Stimulated activated CD8-positive, alpha-beta memory T cell treated with anti-CD3 and anti-CD28 coated beads, Interleukin-15, amount 100 ng/mL, for 4 hours (primary cell): ENCODE data around the gene AMT.
A peak's percentile ranks its signal among the peaks of the same experiment; 100 is the strongest.
"Not testable (repeated sequence)": the region's sequence is repeated elsewhere in the genome, so short reads cannot be mapped to it uniquely, and the experiment has no call there.

Experiments
- DNase-seq, 2 donors: peaks; one replicate each; pipeline ENCODE4 v3.0.0-alpha.2; 2020; ENCODE audit warnings: low read depth in 2 of 2

The AMT gene

GRCh38 chr3:49424816-49425215, 2.5 kb upstream of the AMT start:
- DNase-seq: no peak

GRCh38 chr3:49421890-49422378, 339 bp downstream of the AMT start:
- no peak for DNase-seq

GRCh38 chr3:49417516-49418120, 4.7 kb downstream of the AMT start:
- DNase-seq: no peak

- DNase-seq: no peak
These were observed 5.4 kb downstream of the AMT start for GRCh38 chr3:49416867-49417266.

- DNase-seq: peak; percentile 23 to 56
These were observed 6.2 kb downstream of the AMT start for GRCh38 chr3:49415931-49416601.

DNA sequence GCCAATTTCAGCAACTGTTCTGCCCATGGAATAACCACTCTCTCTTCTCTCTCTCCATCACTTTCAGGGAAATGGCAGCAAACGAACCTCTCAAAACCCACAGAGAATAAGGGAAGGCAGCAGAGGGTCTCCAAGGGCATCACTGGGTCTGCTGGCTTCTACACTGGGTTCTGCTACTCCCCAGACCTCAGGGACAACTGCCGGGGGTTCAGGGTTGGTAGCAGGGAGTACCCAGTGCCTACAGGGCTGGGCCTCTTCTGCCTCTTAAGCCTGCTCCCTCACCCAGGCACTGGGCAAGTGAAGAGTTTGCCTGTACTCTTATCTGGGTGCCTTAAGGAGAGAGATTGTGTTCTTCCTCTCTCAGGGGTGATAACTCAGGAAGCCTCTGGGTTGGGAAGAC, 7.5 kb downstream of the AMT start:
- no peak for DNase-seq

- no peak for DNase-seq
These were observed 8.9 kb downstream of the AMT start for GRCh38 chr3:49413338-49413734.

DNA sequence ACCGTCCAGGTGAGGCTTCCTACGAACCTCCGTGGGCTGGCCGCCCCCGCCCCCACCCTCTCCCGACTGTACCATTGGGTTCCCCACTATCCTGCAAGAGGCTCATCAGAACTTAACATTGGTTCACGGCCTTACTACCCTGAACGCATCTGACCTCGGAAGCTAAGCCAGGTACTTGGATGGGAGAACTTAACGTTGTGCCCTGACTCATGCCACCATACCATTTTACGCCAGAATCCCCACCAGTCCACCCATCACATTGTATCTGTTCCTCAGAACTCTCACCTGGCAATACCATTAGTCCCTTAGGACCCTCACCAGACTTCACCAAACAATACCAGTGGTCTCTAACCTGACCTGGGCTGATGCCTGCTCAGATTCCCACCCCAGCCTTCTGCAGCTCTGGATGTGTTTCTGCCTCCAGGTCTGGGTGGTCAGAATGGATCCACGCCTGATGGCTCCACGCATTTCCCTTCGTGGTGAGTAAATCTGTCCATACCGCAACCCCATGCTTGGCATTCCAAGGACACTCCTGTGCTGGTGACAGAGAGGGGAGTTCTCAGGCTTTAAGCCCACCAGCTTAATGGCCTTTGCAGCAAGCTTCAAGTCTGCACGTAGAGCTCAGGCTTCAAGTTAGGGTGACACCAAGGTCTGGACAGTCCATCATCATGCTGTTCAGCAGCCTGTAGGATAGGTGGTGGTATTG, 9.5 kb downstream of the AMT start:
- no peak for DNase-seq

- peak; percentile 98 to 99 for DNase-seq
These were observed 10.2 kb downstream of the AMT start, which contains the start of the genes RHOA and TCTA for GRCh38 chr3:49411968-49412631. Gene RHOA, minus strand, starts transcription at chr3:49411976. Its CDS starts 36,387 bp downstream, at chr3:49375589. Gene TCTA, plus strand, starts transcription at chr3:49412423. Its CDS starts 4 bp downstream, at chr3:49412427.

DNA sequence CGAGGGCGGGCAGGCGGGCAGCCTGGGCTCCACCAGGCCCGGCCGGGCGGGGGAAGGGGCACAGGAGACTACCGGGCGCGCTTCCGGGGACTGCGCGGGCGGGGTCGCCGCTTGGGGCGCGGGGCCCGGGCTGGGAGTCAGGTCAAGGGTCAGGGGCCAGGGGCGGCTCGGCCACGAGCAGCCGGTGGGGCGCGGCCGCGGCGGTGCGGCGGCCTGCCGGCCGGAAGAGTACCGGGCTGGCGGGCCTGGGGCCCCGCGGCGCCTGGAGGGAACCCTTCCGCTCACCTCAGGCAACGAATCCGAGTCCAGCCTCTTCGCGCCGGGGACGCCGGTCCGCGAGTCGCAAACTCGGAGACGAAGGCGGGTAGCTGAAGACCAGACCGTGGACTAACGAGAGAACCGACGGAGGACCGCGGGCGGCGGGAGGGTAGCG, 10.7 kb downstream of the AMT start:
- peak in 1 of 2 donors; percentile 31 for DNase-seq

DNA sequence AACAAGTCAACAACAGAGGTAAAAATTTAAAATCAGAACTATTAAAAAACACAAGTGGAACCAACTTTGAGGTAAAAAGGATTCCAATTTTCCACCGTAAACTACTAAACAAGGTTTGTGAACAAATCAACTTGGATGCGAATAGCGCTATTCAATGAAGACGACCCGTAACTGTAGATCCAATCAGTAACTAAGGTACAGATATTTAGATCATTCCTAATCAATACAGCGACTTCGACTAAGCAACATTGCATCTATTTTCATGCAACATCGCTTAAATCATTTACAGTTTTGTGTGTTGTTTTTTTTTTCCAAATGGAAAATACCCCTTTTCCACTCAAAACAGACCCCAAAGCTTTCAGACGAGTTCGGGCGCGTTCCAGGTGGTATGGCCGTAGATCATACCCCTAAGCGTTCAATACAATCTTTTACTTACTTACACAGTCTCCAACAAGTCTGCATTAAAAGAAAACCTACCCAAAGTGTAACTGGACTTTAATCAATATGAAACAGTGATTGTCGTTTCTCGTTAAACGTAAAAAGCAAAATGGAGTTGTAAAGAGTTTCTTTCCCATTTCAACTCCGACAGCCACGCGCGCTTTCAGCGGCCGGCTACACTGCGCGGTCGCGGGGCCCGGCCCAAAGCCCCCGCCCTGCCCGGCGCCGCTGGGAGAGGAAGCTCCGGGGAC, 11.3 kb downstream of the AMT start:
- DNase-seq: no peak

DNA sequence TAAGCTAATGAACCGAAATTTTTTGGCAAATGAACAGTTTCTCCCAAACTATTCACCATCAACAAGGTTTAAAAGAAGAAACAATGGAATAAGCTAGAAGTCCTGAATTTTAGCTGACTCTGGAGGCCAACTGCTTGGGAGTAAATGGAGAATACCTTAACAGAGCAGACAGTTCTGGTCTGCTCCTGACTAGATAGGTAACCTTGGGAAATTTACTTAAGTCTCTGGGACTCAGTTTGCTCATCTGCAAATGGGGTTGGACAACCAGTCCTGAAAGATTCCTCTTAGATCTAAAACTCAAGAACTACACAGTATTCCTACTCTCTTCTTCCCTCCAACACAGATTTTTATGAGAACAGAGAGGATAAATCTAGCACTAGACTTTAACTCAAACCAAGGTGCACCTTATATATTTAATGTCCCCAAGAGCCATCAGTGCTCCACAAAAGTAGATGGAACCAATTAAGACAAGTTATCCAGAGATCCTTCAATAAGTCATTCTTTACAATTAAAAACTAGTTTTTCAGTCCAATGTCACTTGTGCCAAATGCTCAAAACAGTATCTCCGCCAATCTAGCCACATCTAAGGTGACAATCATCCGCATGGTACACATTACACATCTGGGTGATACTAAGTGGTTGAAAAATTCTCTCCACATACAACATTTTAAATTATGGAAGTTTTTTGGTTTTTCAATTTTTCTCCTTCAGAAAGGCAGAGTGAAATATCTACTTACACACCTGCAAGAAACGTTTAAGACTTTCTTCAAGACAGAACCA, 12.0 kb downstream of the AMT start:
- DNase-seq: no peak

GRCh38 chr3:49406571-49407565, 15.4 kb downstream of the AMT start:
- no peak for DNase-seq

DNA sequence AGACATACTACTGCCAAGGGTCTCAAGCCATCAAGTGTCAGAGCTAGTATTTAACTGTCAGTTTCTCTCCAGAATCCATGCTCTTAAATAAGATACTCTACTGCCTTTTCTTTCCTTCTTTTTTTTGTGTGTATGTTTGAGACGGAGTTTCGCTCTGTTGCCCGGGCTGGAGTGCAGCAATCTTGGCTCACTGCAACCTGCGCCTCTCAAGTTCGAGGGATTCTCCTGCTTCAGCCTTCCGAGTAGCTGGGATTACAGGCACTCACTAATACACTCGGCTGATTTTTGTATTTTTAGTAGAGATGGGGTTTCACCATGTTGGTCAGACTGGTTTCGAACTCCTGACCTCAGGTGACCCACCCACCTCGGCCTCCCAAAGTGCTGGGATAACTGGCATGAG, 16.7 kb downstream of the AMT start:
- DNase-seq: not testable (repeated sequence)

- no peak for DNase-seq
These were observed 18.4 kb downstream of the AMT start for GRCh38 chr3:49403891-49404290.

DNA sequence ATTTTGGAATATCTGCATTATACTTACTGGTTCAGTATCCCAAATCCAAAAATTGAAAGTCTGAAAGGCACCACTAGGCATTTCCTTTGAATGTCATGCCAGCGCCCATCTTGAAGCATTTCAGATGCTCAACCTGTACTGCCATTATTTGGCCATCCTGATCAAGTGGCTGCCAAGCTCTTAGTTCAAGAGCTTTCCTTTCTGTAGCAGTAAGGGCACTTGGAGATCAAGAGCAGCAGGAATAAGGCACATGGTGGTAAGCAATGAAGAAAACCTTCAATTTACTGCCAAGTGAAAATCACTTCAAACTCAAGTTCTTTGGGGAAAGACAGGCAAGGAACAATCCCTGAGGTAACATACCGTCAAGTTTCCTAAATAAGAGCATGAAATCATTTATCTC, 20.5 kb downstream of the AMT start:
- no peak for DNase-seq

DNA sequence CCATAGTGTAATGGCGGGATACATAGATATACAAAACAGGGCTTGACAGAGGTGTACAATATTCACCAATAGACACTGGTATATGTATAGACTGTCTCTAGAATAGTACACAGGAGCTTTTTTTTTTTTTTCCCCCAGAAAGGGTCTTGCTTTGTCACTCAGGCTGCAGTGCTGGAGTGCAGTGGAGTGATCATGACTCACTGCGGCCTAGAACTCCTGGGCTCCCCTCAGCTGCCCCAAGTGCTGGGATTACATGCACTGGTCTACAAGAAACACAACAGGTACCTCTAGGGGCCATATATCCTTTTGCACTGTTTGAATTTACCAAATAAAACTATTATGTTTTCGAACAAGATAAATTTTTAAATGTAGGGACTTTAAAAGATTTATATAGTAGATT, 22.8 kb downstream of the AMT start:
- no peak for DNase-seq

DNA sequence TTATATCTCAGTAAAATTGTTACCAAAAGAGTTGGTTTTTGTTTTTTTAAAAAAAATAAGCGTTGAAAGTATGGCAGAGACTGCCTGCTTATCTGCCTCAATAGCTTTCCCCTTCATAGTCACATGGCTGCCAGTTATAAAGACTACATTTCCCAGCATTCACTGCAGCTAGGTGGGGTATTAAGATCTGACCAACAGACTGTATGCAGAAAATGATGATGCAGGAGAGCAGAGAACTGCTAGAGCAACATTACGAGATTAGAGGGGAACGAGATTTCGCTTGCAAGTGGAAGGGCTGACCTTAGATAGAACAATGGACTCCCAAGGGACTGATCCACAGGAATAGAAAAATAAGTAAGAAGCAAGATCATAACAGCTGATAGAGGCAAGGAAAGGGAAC, 24.8 kb downstream of the AMT start:
- no peak for DNase-seq

DNA sequence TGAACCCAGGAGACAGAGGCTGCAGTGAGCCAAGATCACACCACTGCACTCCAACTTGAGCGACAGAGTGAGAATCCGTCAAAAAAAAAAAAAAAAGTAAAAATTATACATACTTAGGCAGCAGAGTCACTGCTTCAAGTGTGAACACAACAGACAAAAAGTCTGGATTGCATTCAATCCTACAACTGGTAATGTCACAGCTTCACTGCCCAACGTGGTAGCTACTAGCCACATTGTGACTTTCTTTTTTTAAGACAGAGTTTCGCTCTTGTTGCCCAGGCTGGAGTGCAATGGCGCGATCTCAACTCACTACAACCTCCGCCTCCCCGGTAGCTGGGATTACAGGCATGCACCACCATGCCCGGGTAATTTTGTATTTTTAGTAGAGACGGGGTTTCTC, 31.0 kb downstream of the AMT start:
- not testable (repeated sequence) for DNase-seq

- no peak for DNase-seq
These were observed 33.0 kb downstream of the AMT start for GRCh38 chr3:49389297-49389696.
